HL-60 (cell line): ENCODE measurements around the gene ERH.

ENCODE experiments used
- DNase-seq, 2 experiments: peaks; one replicate each; pipeline ENCODE4 v3.0.0-alpha.2; 2010 to 2020; ENCODE audit warnings: low read depth in 1 of 2, low spot score in 1 of 2
- H3K27ac ChIP-seq: fragments of 250-450 bp; sonication (Bioruptor Pico); replicated peaks from 2 replicates; pipeline ENCODE4 v1.5.1; 2020; ENCODE audit warnings: mild to moderate bottlenecking, moderate library complexity
- H3K27me3 ChIP-seq: fragments of 250-450 bp; sonication (Bioruptor Pico); 2 replicates; pipeline ENCODE4 v1.5.1; 2021; ENCODE audit warnings: mild to moderate bottlenecking, moderate library complexity; ENCODE audit not compliant: insufficient read depth, poor library complexity, severe bottlenecking
- H3K4me3 ChIP-seq: replicated peaks from 2 replicates; pipeline ENCODE4 v1.5.1; 2011; ENCODE audit warnings: mild to moderate bottlenecking, control low read depth, low read length; ENCODE audit not compliant: insufficient read depth
- GABPA ChIP-seq: IDR thresholded peaks from 2 replicates; pipeline ENCODE4 v1.6.1; 2012; ENCODE audit warnings: low read depth
- POLR2AphosphoS5 ChIP-seq: IDR thresholded peaks from 2 replicates; pipeline ENCODE4 v1.6.1; 2012; ENCODE audit warnings: low read depth
- SPI1 ChIP-seq: IDR thresholded peaks from 2 replicates; pipeline ENCODE4 v1.6.1; 2012; ENCODE audit warnings: low read depth, mild to moderate bottlenecking, borderline replicate concordance
- long read RNA-seq: library from polyadenylated mRNA; unstranded; transcript quantifications from one replicate; pipeline ENCODE4 v2.0.0, GENCODE V29; 2020
- TF ChIP-seq, protein P1 (sequence below): IDR thresholded peaks from 2 replicates; pipeline ENCODE4 v1.6.1; 2012; ENCODE audit warnings: low read depth; ENCODE audit not compliant: insufficient replicate concordance
- TF ChIP-seq, protein P2 (sequence below): IDR thresholded peaks from one replicate; pipeline ENCODE4 v1.5.1; 2011; ENCODE audit warnings: low read length, control low read depth, inconsistent platforms; ENCODE audit not compliant: insufficient read depth

Gene ERH
- long read RNA-seq, transcript ERH-203 (4 exons, 1,124 nt): major isoform, 113 of 118 reads
- long read RNA-seq, partial matches to known transcripts: 0 of 118 reads
- long read RNA-seq, other reads (novel, unspliced or antisense): 4 of 118 reads

DNA sequence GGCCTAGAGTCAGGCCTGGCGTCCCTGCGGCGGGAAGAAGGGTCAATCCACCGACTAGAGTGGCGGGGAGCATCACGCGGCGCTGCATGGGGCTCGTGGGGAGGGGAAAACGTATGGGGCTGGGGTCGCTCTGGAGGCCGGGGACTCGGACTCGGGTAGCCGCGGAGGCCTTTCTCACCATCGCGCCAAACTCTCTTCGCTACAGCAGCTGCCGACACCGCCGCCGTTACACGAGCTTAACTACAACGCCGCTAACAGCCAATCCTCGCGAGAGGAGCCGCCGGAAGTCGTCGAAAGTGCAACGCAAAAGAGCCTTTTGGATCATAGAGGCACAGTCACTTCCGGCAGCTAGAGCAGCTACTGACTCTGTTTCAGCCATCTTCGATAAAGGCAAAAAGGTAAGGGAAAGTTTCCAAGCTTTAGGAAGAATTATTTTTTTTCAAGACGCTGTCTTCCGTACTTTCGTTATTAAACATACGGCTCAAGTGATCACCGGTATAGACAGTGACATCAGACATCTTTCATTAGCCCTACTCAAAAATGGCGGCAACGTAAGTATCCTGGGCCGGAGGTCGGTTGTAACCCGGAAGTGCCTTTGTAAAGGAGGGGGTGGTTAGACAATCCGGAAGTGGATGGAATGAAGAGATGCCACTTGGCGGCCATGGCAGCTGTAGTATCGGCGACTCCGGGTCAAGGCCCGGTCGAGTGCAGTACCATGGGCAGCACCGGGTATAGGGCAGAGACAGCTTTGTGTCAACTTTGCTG, at the start of gene ERH, which contains the start of gene SLC39A9:
TSS of gene ERH (minus strand) at position 247 of the 765 bp plus-strand sequence. CDS start at position 181, 66 bp downstream.
TSS of gene SLC39A9 (plus strand) at position 640 of the 765 bp plus-strand sequence. CDS start 678 bp downstream, outside the sequence.
- no peak for TF ChIP-seq SPI1
- peak; percentile 38; the same call in 1 of the 2 replicates for TF ChIP-seq POLR2AphosphoS5
- peak; percentile 94 for TF ChIP-seq GABPA
- TF ChIP-seq, protein P1, sequence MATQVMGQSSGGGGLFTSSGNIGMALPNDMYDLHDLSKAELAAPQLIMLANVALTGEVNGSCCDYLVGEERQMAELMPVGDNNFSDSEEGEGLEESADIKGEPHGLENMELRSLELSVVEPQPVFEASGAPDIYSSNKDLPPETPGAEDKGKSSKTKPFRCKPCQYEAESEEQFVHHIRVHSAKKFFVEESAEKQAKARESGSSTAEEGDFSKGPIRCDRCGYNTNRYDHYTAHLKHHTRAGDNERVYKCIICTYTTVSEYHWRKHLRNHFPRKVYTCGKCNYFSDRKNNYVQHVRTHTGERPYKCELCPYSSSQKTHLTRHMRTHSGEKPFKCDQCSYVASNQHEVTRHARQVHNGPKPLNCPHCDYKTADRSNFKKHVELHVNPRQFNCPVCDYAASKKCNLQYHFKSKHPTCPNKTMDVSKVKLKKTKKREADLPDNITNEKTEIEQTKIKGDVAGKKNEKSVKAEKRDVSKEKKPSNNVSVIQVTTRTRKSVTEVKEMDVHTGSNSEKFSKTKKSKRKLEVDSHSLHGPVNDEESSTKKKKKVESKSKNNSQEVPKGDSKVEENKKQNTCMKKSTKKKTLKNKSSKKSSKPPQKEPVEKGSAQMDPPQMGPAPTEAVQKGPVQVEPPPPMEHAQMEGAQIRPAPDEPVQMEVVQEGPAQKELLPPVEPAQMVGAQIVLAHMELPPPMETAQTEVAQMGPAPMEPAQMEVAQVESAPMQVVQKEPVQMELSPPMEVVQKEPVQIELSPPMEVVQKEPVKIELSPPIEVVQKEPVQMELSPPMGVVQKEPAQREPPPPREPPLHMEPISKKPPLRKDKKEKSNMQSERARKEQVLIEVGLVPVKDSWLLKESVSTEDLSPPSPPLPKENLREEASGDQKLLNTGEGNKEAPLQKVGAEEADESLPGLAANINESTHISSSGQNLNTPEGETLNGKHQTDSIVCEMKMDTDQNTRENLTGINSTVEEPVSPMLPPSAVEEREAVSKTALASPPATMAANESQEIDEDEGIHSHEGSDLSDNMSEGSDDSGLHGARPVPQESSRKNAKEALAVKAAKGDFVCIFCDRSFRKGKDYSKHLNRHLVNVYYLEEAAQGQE: peak; percentile 61
- TF ChIP-seq, protein P2, sequence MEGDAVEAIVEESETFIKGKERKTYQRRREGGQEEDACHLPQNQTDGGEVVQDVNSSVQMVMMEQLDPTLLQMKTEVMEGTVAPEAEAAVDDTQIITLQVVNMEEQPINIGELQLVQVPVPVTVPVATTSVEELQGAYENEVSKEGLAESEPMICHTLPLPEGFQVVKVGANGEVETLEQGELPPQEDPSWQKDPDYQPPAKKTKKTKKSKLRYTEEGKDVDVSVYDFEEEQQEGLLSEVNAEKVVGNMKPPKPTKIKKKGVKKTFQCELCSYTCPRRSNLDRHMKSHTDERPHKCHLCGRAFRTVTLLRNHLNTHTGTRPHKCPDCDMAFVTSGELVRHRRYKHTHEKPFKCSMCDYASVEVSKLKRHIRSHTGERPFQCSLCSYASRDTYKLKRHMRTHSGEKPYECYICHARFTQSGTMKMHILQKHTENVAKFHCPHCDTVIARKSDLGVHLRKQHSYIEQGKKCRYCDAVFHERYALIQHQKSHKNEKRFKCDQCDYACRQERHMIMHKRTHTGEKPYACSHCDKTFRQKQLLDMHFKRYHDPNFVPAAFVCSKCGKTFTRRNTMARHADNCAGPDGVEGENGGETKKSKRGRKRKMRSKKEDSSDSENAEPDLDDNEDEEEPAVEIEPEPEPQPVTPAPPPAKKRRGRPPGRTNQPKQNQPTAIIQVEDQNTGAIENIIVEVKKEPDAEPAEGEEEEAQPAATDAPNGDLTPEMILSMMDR: no peak
- H3K4me3 ChIP-seq: peak within 1 kb of the TSS; percentile 77
- peak; percentile 80 to 91 for DNase-seq
- H3K27me3 ChIP-seq: no peaks in the 10 kb centered on the region
- H3K27ac ChIP-seq: peak within 1 kb of the TSS; percentile 93

DNA sequence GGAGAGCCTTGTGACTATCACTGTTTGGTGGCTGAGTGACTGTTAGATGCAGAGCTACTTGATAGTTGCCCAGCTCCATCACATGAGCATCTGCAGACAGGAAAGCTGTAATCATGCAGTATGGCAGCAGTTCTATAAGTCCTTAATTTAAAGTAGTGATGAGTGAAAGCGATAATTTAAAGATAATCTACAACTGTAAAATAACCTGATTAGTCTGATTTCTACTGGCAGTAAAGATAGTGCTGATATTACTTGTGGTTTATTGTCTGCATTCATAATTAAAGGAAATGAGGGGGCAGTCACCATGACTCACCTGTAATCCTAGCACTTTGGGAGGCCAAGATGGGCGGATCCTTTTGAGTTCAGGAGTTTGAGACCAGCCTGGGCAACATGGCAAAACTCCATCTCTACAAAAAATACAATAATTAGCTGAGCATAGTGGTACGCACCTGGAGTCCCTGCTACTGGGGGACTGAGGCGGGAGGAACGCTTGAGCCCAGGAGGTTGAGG, 45.3 kb upstream of the ERH start:
- DNase-seq: no peak
- H3K27me3 ChIP-seq: no peaks in the 10 kb centered on the region
- H3K4me3 ChIP-seq: no peak overlapping the region
- TF ChIP-seq GABPA: no peak
- no peak for TF ChIP-seq POLR2AphosphoS5
- TF ChIP-seq, protein P2: no peak
- no peak for TF ChIP-seq SPI1
- TF ChIP-seq, protein P1: no peak
- no peak overlapping the region for H3K27ac ChIP-seq

DNA sequence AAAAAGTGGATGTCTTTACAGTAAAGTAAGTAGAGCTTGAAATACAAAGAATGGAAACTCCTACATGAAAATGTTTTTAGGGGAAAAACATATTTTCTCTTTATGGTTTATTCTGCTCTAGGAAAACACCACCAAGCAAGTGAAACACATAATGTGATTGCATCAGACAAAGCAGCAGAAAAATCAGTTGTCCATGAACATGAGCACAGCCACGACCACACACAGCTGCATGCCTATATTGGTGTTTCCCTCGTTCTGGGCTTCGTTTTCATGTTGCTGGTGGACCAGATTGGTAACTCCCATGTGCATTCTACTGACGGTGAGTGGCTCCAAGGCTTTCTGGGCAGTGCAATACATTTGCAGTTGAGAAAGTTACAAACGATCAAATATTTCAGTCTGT, 43.8 kb upstream of the ERH start:
- TF ChIP-seq POLR2AphosphoS5: no peak
- TF ChIP-seq, protein P2: no peak
- no peak for TF ChIP-seq SPI1
- peak in 1 of 2 experiments; percentile 4 for DNase-seq
- Histone ChIP-seq H3K27ac (no peak overlapping the region; the same call in 1 of the 2 replicates), H3K27me3 (no peaks in the 10 kb centered on the region), H3K4me3 (no peak overlapping the region)
